Vagina (tissue), 2 donors: Measurements from ENCODE around the gene RALGAPA2.

Experiments used
- POLR2A ChIP-seq, 2 donors: fragments of 450-650 bp; IDR thresholded peaks; one replicate each; pipeline ENCODE4 v1.6.1; 2017; ENCODE audit warnings: antibody characterized with exemption in 2 of 2, mild to moderate bottlenecking in 2 of 2, moderate library complexity in 2 of 2
- POLR2AphosphoS5 ChIP-seq, 2 donors: sonication (generic); formaldehyde crosslinking; IDR thresholded peaks; one replicate each; pipeline ENCODE4 v1.9.0; 2017; ENCODE audit warnings: antibody characterized with exemption in 2 of 2, mild to moderate bottlenecking in 2 of 2, low read depth in 1 of 2; ENCODE audit not compliant: insufficient read depth in 1 of 2

DNA sequence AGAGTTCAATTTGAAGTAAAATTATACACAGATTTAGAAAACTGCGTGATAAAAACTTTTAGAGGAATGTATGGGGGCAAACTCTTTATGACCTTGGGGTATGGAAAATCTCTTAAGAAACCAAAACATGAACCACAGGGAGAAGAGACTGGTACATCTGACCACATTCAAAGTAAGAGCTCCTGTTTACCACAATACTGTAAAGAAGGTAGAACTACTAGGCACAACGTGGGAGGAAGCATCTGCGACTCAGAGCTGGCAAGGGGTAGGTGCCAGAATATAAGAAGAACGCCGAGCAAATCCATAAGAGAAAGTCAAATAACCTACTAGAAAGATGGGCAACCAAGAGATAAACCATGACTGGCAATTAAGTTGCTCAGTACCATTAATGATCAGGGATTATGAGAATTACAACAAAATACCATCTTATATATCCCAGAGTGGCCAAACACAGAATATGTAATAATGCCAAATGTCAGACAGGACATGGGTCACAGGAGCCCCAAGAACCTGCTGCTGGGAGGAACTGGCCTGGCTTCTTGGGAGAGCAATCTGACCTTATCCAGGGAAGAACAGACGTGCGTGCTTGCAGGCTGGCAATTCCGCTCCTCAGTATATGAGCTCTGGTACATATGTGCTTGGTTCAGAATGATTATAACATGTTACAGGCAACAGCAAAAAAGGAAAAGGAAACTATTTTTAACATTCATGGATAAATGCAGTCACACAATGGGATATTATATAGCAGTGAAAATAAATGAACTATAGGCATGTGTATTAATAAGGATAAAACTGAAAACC is 294.4 kb downstream of the RALGAPA2 start:
- TF ChIP-seq POLR2AphosphoS5 (IDR thresholded peaks at IDR 0.05; ENCODE audit: insufficient read depth in 1 of 2, low read depth in 1 of 2) (no peak), POLR2A (IDR thresholded peaks at IDR 0.05) (no peak)
